Measurements from ENCODE around the gene LRRC37B.

GRCh38 chr17:32006957-32007462 is at the start of gene LRRC37B:
- TF ChIP-seq EZH2 (IDR thresholded peaks at IDR 0.05; ENCODE audit: low read length, missing control alignments): no peak
- TF ChIP-seq, protein P1, sequence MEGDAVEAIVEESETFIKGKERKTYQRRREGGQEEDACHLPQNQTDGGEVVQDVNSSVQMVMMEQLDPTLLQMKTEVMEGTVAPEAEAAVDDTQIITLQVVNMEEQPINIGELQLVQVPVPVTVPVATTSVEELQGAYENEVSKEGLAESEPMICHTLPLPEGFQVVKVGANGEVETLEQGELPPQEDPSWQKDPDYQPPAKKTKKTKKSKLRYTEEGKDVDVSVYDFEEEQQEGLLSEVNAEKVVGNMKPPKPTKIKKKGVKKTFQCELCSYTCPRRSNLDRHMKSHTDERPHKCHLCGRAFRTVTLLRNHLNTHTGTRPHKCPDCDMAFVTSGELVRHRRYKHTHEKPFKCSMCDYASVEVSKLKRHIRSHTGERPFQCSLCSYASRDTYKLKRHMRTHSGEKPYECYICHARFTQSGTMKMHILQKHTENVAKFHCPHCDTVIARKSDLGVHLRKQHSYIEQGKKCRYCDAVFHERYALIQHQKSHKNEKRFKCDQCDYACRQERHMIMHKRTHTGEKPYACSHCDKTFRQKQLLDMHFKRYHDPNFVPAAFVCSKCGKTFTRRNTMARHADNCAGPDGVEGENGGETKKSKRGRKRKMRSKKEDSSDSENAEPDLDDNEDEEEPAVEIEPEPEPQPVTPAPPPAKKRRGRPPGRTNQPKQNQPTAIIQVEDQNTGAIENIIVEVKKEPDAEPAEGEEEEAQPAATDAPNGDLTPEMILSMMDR (conservative IDR thresholded peaks at IDR 0.05 in 1 of 2, IDR thresholded peaks at IDR 0.05 in 1 of 2; ENCODE audit: low read depth in 1 of 2, low read length in 2 of 2): peak; percentile 63 to 80
